T47D (cell line): ENCODE measurements around the gene PLXNA2.

ENCODE experiments used
- DNase-seq, 2 experiments: peaks; one replicate each; pipeline versions ENCODE4 v3.0.0 to v3.0.0-alpha.2; 2011 to 2012; ENCODE audit warnings: low read depth in 1 of 2, low spot score in 1 of 2
- JUND ChIP-seq: IDR thresholded peaks from 2 replicates; pipeline ENCODE4 v1.6.1; 2012; ENCODE audit warnings: low read depth
- in situ Hi-C: cut with HindIII; loops from 2 replicates; pipeline ENCODE4 v1.10.0; 2016; ENCODE audit warnings: low sequenced_read_pairs, low pct_unique_long_range_greater_than_20kb

PLXNA2 gene

DNA sequence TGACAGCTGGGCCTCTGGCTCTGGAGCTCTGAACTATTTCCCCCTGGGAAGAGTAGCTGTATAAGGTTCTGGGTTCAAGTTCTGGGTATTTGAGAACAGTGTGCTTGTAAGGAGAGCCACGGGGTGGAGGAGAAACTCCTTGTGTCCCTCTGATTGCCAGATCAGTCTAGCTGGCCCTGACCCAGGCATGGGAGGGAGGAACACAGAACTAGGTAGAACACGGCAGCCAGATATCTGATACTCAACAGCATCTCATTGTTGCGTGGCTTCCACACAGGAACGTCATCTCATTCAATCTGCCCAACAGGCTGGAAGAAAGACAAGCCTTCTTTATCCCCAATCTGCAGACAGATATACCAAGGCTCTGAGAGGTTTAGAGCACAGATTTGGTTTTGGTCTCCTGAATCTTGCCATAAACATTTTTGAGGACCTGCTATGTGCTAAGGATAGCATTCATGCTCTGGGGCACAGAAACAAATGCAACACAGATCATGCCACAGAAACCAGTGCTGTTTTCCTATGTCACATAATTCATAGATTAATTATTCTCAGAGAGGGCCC is 83.8 kb downstream of the PLXNA2 start:
- no peak for DNase-seq
- TF ChIP-seq JUND: no peak
- in situ Hi-C loops: no loop called here

DNA sequence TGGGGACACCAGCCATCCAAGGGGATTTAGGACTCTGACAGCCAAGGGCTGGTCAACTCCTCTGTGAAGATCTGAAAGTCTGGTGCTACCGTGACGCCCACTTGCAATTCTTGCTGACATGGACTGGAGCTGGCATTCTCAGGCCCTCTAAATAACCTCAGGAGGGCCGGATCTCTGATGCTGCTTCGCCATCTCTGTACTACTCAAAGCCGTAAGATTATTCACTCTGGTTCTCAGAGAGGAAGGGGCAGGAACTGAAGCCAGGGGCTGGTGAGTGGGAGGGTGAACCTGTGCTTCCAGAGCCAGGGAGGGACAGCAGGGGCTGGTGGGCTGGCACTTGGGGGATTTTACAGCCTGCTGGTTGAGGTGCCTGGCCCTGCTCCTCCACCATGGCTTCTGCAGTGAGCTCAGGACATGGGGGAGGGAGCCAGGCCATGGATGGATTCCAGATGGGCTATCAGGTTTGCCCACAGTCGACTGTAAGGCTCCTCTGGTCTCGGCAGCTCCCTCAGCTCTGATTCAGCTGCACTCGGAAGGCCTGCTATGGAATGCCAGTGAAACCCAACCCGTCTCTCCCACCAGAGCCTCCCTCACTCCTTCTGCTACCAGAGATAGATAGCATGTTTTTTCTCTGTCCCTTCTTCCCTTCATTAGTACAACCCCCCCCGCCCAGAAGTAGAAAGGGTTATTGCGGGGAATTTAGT is 84.5 kb downstream of the PLXNA2 start:
- DNase-seq: no peak
- TF ChIP-seq JUND: no peak
- in situ Hi-C loops: no loop called here

DNA sequence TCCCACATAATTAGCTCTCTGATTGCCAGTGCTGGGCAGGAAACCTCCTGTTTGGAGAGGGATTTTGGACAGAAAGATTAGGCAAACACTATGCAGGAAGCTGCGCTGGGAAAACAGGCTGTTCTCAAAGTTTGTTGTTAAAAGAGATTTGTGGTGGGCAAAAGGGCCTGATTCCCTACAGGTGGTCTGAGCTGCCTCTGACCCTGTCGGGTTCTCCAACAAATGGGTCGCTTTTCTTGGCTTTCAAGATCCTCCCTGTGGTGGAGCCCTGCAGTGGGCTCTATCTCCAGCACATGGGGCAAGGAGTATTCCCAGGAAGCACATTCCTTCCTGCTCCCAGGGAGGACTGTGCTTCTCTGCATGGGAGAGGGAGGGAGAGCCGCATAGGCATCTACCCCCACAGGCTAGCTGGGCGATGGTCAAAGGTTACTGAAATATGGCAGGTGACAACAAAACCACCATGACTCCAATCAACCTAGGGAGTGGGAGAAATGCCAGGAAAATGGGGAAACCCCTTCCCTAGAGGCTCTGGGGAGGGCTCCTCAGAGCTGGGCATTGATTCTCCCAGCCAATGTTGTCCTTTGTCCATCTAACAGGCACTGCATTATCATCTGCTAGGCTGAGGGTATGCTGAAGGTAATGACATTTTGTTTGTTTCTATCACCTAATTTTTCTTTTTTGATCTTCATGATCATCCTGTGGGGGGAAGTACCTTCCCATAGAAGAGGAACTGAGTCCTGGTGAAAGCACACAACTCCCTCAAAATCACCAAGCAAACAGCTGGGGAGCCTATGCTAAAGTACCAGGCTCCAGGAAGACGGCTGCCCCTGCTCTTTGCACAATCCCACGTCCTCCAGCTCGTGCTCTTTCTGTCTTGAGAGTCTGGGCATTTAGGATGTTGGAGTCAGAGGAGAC is 85.3 kb downstream of the PLXNA2 start:
- in situ Hi-C loops: no loop called here
- TF ChIP-seq JUND: no peak
- no peak for DNase-seq

DNA sequence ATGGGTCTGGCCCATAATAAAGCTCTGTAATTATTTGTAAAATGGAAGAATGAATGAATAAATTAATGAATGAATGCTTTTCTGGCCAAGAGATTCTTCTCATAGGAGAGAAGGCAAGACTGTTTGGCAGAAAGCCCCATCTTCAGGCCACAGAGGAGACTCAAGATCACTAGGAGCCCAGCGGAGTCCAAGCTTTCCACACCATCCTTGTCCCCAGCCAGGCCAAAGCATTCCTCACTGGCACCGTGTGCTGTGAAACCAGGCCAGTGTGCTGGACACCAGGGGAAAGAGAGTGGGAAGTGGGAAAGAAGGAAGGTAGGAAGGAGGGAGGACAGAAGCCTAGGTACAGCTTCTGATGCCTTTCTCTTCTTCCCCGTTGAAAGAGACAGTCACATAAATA is 86.4 kb downstream of the PLXNA2 start:
- in situ Hi-C loops: no loop called here
- TF ChIP-seq JUND: no peak

DNA sequence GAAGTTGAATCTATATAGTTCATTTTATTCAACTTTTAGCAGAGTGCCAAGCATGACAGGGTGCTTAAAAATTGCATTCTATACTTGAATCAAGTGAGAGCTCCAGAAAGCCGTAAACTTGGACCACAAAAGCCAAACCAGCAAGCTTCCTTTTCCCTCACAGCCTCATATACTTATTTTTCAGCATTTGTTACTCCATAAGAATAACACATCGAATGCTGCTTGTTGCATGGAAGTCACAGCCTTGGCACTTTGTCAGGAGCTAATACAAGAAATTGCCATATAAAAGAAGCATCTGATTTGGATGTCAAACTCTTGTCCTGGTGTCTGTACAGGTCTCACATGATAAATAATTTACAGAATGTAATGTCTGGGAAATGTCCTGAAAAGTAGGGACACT is 87.4 kb downstream of the PLXNA2 start:
- no peak for DNase-seq
- no peak for TF ChIP-seq JUND
- in situ Hi-C loops: no loop called here

More for the DNA sequence above, 86.4 kb downstream of the PLXNA2 start:
- DNase-seq: no peak

DNA sequence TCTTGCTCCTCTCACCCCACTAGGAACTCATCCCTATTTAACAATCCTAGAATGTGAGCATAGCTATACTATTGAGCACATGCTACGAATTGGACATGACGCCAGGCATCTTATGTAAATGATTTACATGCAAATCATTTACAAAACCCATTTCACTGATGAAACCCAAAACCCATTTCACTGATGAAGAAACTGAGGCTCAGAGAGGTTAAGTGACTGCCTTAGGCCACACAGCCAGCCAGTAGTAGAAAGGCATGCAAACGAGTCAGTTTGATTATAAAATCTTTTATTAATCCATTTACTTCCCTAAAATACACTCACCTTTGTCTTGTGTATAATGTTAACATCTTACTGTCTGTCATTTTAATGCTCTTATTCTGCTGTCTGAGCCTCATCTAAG is 87.9 kb downstream of the PLXNA2 start:
- no peak for TF ChIP-seq JUND
- no peak for DNase-seq
- in situ Hi-C loops: no loop called here

DNA sequence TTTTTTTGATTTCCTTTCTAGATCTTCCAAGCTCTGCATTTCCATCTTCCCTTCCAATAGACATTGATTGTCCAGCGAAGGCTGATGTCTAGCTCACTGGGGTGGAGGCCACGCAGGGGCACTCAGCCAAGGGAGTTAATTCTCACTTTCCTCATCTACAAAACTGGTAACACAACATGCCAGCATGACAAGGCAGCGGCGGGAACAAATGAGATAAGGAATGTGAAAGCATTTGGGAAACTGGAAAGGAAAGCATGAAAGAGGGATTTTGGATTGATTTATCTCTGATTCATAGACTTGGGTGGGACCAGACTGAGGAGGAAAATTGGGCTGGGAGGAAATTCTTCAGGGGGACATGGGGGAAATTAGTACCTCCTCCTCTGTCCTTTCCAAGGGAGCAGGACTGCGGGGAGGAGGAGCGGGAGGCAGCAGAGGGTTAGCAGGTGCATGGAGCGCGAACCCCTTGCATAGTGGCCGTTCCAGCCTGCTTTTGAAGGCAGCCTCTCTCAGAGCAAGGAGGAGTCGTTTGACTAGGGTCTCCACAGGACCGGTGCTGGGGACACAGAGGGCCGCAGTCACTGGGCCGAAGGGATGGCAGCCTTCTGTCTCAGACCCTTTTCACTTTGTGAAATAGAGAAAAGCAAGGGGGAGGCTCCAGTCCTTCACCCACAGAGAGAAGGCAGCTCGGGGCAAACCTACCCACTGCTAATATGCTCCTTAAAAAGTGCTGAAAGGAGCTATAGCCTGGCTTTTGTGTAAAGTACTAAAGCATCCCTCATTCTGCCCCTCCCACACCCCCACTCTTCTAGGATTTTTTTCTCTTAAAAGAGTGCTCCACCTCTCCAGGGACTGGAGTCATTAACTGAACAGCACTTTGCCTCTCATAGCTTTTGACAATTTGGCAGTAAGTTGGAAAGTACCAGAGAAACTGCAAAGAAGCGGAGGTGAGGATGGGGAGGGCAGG is 89.2 kb downstream of the PLXNA2 start:
- TF ChIP-seq JUND: no peak
- in situ Hi-C loops: no loop called here

DNA sequence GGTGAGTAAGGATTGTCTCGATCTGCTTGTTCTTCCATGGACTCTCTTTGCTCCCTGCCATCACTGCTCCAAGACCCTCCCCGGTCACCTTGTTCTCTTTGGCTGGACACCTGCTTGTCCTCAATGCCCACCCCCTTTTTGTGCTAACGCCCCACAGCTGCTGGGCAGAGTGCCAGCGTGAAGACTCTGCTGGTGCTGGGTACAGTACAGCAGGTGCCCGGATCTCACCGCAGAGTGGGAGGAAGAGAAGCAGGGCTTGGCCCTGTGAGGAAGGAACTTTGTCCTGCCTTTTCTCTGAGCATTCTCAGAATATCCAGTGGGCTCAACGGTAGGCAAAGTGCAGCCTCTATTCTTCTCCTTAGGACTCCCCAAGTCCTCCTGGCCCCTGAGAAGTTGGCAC is 90.1 kb downstream of the PLXNA2 start:
- DNase-seq: no peak
- no peak for TF ChIP-seq JUND
- in situ Hi-C loops: no loop called here

More for the DNA sequence above, 89.2 kb downstream of the PLXNA2 start:
- DNase-seq: peak in 1 of 2 experiments; percentile 26

DNA sequence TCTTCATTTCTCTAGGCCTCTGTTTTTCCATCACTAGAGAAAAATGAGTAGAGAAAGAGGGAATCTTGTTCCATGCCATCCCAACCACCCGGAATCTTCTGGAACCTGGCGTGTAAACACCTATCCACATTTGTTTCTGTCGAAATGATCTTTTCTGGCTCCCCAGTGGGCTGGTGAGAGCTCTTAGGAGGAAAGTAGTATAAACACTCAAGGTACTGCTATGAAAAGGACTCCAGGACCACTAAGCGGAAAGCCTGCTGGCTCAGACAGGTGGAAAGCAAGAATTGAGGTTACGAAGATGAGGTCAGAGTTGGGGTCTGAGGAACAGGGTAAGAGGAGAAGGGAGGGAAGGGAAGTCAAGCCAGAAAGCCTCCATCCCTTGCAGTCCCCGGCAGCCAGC is 90.8 kb downstream of the PLXNA2 start:
- no peak for TF ChIP-seq JUND
- no peak for DNase-seq
- in situ Hi-C loops: no loop called here

DNA sequence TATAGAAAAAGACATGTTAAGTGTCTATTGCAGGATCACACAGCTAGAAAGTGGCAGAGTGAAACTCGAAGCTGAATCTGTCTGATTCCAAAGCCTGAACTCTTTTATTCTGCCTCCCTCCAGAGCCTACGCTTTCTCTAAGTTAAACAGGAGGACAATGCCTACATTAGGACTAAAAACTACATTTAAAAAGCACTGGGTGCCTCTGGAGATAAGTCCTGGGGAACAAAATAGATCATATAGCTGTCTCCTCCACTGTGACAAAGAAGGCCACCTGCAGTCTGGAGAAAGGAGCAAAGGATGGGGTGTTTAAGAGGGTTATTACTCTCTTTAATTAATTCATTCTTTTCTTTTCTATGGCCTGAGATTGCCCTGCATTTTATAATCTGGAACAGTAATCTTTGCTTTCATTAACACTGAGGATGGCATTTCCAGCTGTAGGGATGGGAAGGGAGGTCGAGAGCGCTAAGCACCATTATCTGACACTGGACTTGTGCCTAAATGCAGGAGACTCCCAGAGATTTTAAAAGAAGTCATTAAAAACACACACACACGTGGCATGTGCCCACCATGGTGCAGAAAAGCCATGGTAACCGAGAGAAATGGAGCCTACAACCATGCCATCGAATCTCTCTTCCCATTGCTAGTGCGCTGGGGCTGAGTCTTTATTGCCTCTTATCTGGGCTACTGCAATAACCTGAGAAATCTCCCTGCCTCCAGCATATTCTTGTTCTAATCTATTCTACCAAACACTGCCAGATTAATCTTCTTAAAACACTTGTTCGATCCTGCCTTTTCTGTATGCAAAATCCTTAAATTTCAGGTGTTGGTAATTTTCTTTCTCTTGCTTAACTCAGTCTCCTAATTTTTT is 92.2 kb downstream of the PLXNA2 start:
- no peak for TF ChIP-seq JUND
- in situ Hi-C loops: no loop called here
- DNase-seq: no peak

DNA sequence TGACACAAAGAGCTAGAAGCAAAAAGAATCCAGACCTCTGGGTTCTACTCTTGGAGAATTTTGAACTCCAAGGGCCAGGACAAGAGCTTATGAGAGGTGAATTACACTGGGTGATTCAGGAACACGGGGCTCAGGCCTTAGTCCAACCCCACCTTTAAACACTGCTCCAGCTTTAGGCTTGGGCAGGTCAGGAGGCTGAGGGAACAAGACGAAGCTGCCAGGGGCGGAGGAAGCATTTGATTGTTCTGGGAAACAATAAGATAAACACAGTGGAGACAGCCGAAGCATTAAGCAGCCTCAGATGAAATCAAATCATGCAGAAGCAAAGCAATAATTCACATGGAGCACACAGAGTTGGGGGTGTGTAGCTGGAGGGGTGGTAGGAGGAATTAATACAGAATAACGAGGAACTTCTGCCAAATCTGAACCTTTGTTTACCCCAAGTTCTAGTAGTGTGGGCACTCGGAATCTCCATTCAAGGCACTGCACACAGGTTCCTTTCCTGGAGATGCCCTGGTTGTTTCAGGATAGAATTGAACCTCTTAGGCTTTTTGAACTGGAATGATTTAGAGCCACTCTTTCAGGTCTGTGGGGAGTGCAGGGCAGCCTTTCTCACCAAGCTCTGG is 93.2 kb downstream of the PLXNA2 start:
- no peak for DNase-seq
- no peak for TF ChIP-seq JUND
- in situ Hi-C loops: no loop called here
